Thoracic aorta (tissue), 2 donors: ENCODE data around the gene LKAAEAR1. TPM values are rescaled to one million over a fixed set of nuclear protein-coding genes. Genes with fewer than 3 reads are reported as not detected.

ENCODE experiments used
- ATAC-seq: fragments of 150-250 bp; one replicate; pipeline ENCODE4 v1.8.0; 2017; ENCODE audit warnings: low read depth; ENCODE audit not compliant: insufficient number of reproducible peaks, low FRiP score
- DNase-seq: peaks from one replicate; pipeline ENCODE4 v3.0.0-alpha.2; 2020; ENCODE audit warnings: low spot score
- H3K27ac ChIP-seq, 2 donors: fragments of 200-600 bp; sonication (generic); 1 replicate in 1 of 2; 2 replicates in 1 of 2; pipeline ENCODE4 v1.5.1; 2016; ENCODE audit warnings: mild to moderate bottlenecking in 2 of 2, moderate library complexity in 2 of 2
- H3K27me3 ChIP-seq: fragments of 200-600 bp; sonication (generic); replicated peaks from 2 replicates; pipeline ENCODE4 v1.6.0; 2016; ENCODE audit warnings: mild to moderate bottlenecking; ENCODE audit not compliant: insufficient read depth
- H3K36me3 ChIP-seq: fragments of 200-600 bp; sonication (generic); one replicate; pipeline ENCODE4 v1.5.1; 2016
- H3K4me1 ChIP-seq, 2 donors: fragments of 200-600 bp; sonication (generic); 1 replicate in 1 of 2; 2 replicates in 1 of 2; pipeline versions ENCODE4 v1.5.1 to v1.6.0; 2016; ENCODE audit warnings: low read depth in 2 of 2, mild to moderate bottlenecking in 1 of 2; ENCODE audit not compliant: control insufficient read depth in 1 of 2
- H3K4me3 ChIP-seq: fragments of 200-600 bp; sonication (generic); 2 replicates; pipeline ENCODE4 v1.5.1; 2016; ENCODE audit warnings: mild to moderate bottlenecking
- H3K9me3 ChIP-seq: fragments of 200-600 bp; sonication (generic); 2 replicates; pipeline ENCODE4 v1.5.1; 2016
- total RNA-seq, 2 donors: library from RNA; depleted of rRNA; stranded (reverse); fragments of >200 nt; gene quantifications; one replicate each; pipeline versions ENCODE4 v1.1.0 to v1.2.3, GENCODE V29; 2016
- TF ChIP-seq, protein P1 (sequence below): fragments of 200-600 bp; sonication (generic); IDR thresholded peaks from one replicate; pipeline ENCODE4 v1.5.1; 2019; ENCODE audit warnings: antibody characterized with exemption

The LKAAEAR1 gene
- total RNA-seq, 2 donors from 2014 or later, result not detected

- H3K9me3 ChIP-seq, result no peaks in the 10 kb centered on the region
- DNase-seq (no peak), ATAC-seq (no peak)
- peaks cover 9 to 11% of the 10 kb centered on the region in 2 donors for H3K4me1 ChIP-seq
- TF ChIP-seq, protein P1, sequence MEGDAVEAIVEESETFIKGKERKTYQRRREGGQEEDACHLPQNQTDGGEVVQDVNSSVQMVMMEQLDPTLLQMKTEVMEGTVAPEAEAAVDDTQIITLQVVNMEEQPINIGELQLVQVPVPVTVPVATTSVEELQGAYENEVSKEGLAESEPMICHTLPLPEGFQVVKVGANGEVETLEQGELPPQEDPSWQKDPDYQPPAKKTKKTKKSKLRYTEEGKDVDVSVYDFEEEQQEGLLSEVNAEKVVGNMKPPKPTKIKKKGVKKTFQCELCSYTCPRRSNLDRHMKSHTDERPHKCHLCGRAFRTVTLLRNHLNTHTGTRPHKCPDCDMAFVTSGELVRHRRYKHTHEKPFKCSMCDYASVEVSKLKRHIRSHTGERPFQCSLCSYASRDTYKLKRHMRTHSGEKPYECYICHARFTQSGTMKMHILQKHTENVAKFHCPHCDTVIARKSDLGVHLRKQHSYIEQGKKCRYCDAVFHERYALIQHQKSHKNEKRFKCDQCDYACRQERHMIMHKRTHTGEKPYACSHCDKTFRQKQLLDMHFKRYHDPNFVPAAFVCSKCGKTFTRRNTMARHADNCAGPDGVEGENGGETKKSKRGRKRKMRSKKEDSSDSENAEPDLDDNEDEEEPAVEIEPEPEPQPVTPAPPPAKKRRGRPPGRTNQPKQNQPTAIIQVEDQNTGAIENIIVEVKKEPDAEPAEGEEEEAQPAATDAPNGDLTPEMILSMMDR, result no peak
- no peak overlapping the region for H3K27ac ChIP-seq
- no peaks in the 10 kb centered on the region for H3K27me3 ChIP-seq
- no peak overlapping the region for H3K4me3 ChIP-seq
- peaks cover 20% of the 10 kb centered on the region for H3K36me3 ChIP-seq
Observed at GRCh38 chr20:64035066-64035932, 48.9 kb downstream of the LKAAEAR1 start.

- H3K27ac ChIP-seq, result no peak overlapping the region
- peaks cover 9% of the 10 kb centered on the region in 2 donors for H3K4me1 ChIP-seq
- ATAC-seq (no peak), DNase-seq (no peak)
- H3K36me3 ChIP-seq, result peaks cover 32% of the 10 kb centered on the region
- TF ChIP-seq, protein P1, result no peak
- no peaks in the 10 kb centered on the region for H3K9me3 ChIP-seq
- H3K27me3 ChIP-seq, result no peaks in the 10 kb centered on the region
- no peak overlapping the region for H3K4me3 ChIP-seq
Observed at GRCh38 chr20:64033981-64034493, 50.2 kb downstream of the LKAAEAR1 start.

Other genes with a start within 250 kb of the LKAAEAR1 start
- not detected for gene ABHD16B, start 222.9 kb downstream of the LKAAEAR1 start, total RNA-seq
- gene TPD52L2, start 219.1 kb downstream of the LKAAEAR1 start, total RNA-seq, result 100 to 1,000 TPM; 106 to 159 TPM
- 10 to 100 TPM; 48.5 to 61.2 TPM for gene DNAJC5, start 189.3 kb downstream of the LKAAEAR1 start, total RNA-seq
- gene UCKL1, start 128.0 kb downstream of the LKAAEAR1 start, total RNA-seq, result 10 to 100 TPM; 27.3 to 40.5 TPM
- gene ZNF512B, start 114.5 kb downstream of the LKAAEAR1 start, total RNA-seq, result 10 to 100 TPM; 10.2 to 13.8 TPM
- 1 to 10 TPM in 1 of 2 donors, under 1 TPM in 1; 0.78 to 3.0 TPM for gene SAMD10, start 104.8 kb downstream of the LKAAEAR1 start, total RNA-seq
- 10 to 100 TPM; 51.9 to 52.9 TPM for gene PRPF6, start 103.3 kb downstream of the LKAAEAR1 start, total RNA-seq
- 1 to 10 TPM in 1 of 2 donors, under 1 TPM in 1; 0.81 to 3.2 TPM for gene C20orf204, start 48.2 kb downstream of the LKAAEAR1 start, total RNA-seq
- 10 to 100 TPM in 1 of 2 donors, 1 to 10 TPM in 1; 4.2 to 15.3 TPM for gene SOX18, start 34.8 kb downstream of the LKAAEAR1 start, total RNA-seq
- gene TCEA2, start 21.2 kb downstream of the LKAAEAR1 start, total RNA-seq, result 10 to 100 TPM; 30.1 to 48.6 TPM
- 10 to 100 TPM; 20.6 to 41.2 TPM for gene RGS19, start 4.9 kb downstream of the LKAAEAR1 start, total RNA-seq
- 1 to 10 TPM; 1.1 to 3.2 TPM for gene OPRL1, start 4.3 kb downstream of the LKAAEAR1 start, total RNA-seq
- not detected for gene NPBWR2, start 23.2 kb upstream of the LKAAEAR1 start, total RNA-seq
- not detected for gene MYT1, start 80.1 kb upstream of the LKAAEAR1 start, total RNA-seq
- 100 to 1,000 TPM in 1 of 2 donors, 10 to 100 TPM in 1; 55.9 to 113 TPM for gene PCMTD2, start 171.3 kb upstream of the LKAAEAR1 start, total RNA-seq